GM18526 (cell line): ENCODE results near the gene INPP5D.

Source experiments
- POLR2A ChIP-seq: IDR thresholded peaks from 3 replicates; pipeline ENCODE4 v1.6.1; 2011; ENCODE audit not compliant: insufficient read length; ENCODE audit errors: extremely low read depth

INPP5D gene

DNA sequence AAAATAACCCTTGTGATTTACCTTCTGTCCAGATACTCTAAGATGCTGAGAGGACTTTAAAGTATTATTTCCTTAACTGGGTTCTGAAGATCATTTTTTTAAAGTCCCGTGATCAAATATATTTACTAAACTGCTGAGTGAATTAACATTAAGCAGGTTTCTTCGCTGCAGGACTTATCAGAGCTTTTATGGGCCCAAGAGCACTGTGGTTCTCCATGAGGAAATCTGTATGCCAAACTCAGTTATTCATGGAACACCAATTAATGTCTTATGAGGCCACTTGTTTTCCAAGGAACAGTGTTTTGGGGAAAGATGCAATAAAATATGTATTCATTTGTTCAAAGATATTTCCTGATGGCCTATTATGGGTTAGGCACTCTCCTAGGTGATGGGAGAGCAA is 111.2 kb downstream of the INPP5D start:
- TF ChIP-seq POLR2A, result no peak

DNA sequence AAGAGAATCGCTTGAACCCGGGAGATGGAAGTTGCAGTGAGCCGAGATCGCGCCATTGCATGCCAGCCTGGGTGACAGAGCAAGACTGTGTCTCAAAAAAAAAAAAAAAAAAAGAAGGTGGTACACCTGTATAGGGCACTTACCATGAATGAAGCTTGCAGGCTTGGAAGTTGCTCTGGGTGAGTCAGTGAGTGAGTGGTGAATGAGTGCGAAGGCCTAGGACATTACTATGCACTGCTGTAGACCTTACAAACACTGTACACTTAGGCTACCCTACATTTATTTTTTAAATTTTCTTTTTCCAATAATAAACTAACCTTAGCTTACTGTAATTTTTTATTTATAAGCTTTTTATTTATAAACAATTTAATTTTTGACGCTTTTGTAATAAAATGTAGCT is 113.0 kb downstream of the INPP5D start:
- TF ChIP-seq POLR2A, result no peak

DNA sequence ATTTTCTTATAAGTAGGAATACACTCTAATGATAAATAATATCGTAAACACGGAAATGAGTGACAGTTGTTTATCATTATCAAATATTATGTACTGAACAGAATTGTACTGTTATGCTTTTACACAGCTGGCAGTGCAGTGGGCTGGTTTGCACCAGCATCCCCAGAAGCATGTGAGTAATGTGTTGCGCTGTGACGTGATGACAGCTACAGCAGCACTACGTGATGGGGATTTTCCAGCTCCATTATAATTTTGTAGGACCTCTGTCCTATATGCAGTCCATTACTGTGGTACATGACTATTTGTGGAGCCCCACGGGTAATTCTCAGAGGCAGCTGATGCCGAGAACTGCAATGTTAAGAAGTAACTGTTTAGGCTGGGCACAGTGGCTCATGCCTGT is 114.0 kb downstream of the INPP5D start:
- no peak for TF ChIP-seq POLR2A

DNA sequence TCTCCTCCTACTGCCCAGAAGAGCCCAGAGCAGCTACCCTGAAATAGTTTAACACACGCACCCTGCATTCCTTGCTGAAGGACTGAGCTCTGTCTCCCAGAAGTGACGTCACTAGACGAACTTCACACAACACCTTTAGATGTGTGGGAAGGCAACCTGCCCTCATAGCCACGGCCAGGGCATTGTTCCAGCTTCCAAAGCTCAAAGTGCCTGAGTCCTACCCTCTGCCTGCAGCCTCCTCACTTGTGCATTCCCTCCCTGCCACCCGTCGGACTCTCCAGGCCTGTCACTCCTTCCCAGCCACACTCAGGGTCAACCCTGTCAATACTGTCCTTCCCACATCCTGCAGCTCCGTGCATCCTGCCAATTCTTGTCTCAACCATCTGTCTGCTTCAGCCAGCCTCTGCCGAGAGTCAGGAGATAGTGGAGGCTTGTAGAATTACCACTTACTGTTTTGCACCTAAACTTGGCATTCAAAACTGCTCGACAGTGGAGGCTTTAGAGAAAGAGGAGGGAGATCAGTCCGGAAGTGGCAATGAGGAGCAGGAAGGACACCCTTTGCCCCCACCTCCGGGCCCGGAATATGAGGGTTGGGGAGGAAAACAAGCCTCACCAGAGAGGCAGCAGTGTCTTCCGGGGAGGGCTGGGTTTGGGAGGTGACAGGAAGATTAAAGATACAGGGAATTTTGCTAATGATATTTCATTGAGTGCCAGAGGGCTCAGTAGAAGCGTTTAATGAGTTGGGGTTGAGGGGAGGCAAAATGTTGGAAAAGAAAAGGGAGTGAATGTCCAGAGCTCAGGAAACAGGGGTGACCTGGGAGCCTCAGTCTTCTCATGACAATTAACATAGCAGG is 119.1 kb downstream of the INPP5D start:
- no peak for TF ChIP-seq POLR2A

DNA sequence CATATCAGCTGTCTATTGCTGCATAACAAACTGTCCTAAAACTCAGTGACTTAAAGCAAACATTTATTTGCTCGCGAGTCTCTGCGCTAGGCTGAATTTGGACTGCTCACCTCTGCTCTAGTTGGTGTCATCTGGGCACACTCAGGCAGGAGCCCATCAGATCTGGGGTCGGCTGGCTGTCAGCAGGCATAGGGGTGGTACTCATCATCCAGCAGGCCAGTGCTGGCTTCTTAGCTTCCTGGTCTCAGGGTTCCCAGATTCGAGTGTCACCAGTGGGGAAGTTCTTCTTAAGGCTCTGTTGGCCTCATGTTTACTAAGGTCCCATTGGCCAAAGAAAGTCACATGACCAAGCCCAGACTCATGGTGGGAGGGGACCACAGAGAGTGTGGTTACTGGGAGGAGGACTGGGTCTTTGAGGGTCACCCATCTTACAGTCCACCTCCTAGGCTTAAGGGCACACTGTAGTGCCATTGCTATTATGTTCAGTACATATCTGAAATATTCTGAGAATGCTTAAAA is 119.8 kb downstream of the INPP5D start:
- TF ChIP-seq POLR2A, result no peak

DNA sequence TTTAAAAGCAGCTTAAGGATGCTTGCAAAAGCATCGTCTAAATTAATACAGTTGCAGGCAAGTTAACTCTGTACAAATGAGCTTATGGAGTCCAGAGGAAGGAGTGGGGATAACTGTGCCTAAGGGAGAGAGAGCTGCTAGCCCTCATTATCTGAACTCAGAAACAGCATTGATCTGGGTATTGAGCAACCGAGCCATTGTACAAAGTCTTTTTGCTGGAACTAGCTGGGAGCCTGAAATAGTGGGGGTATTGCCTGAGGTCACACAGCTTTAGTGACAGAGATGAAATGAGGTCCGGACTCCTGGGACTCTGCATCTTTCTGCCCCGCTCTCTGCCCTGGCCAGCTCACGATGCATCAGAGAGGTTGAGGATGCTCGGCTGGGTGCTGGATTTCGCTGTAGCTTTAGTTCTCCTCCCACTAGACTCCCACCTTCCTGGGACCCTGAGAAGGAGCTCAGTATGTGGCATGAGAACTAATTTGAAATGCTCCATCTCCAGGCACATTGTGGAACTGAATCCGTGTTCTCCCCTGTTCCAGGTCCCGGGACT is 123.8 kb downstream of the INPP5D start:
- TF ChIP-seq POLR2A, result no peak

DNA sequence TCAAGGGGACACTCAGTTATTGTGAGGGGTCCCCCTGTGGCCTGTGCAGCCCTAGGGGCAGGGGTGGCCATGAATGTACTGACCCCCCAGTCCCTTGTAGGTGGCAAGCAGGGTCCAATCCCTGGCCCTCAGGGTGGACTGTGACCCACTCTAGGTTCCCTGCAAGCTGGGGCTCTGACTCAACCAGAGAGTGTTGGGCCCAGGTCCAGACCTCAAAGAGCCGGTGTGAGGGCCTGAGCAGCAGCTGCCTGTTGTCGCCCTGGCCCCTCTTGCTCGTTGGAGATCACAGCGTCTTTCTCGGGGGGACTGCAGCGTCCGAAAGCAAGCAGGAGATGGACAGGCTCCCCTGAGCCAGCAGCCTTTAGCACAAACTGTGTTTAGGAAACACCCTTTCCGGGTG is 124.5 kb downstream of the INPP5D start:
- no peak for TF ChIP-seq POLR2A

DNA sequence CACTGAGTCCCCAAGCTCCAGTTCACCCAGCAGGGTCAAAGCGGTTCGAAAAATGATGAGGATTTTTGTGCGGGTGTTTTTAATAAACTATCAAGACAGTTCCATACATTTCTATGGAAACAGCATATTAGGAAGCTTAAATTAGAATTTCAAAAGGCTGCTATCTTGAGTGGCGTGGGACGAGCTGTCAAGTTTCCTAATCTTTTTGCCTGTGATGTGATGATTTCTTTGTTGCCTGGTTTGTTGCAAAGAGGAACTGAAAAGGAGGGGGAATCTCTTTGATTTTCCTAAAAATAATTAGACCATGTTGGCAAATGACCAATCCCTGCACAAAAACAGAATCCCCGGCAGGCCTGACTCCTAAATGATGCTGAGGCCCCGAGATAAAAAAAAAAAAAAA is 125.2 kb downstream of the INPP5D start:
- no peak for TF ChIP-seq POLR2A

DNA sequence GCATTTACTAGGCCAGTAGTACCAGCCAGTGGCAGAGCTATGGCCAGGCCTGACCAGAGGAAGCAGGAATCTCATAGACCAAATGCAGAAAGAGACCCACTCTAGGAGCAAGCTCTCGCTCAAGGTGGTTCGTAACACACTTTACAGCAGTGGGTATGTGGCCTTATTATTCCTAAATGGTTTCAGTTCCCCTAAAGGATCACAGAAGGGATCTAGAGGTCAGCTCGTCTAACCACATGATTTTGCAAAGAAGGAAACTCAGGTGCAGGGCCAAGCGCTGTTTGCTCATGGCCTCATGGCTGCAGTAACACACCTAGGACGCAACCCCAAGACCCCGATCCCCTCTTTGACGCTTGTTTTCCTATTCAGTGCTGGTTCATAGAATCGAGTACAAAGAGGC is 125.8 kb downstream of the INPP5D start:
- TF ChIP-seq POLR2A, result no peak

DNA sequence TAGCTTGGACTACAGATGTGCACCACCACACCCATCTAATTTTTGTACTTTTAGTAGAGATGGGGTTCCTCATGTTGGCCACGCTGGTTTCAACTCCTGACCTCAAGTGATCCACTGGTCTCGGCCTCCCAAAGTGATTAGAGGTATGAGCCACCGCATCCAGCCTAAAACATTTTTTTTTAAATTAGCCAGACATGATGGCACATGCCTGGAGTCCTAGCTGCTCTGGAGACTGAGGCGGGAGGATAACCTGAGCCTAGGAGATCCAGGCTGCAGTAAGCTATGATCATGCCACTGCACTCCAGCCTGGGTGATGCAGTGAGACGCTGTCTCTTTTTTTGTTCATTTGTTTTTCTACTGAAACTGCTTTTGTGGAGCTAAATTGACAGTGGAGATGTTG is 126.7 kb downstream of the INPP5D start:
- TF ChIP-seq POLR2A, result no peak

DNA sequence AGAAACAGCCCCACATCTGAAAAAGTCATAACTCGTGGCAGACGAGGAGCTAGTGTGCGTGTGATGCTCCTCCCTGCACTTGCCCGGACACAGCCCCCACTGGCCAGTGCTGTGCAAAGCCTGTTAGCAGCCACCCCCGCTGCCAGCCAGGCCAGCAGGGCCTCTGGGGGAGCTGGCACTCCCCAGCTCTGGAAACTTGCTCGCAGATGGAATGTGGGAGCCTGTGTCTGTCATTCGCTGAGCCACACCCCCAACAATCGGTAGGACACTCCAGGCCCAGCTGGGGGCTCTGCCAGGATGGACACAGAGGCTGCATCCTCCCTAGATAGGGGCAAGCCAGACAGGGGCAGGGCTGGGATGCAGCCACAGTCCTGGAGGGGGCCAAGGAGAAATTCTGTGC is 128.9 kb downstream of the INPP5D start:
- no peak for TF ChIP-seq POLR2A

DNA sequence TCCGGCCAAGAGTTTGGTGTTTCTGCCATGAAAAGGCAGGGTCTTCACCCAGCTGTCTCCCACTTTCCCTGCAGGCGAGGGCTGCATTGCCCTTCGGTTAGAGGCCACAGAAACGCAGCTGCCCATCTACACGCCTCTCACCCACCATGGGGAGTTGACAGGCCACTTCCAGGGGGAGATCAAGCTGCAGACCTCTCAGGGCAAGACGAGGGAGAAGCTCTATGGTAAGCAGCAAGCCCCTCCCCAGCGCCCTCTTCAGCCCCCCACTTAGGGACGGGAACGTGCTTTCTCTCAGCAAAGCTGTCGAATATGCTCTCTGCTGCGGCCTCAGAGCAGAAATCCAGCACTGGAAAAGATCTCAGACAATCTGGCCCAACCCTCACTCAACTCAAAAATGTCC is 133.6 kb downstream of the INPP5D start:
- no peak for TF ChIP-seq POLR2A

DNA sequence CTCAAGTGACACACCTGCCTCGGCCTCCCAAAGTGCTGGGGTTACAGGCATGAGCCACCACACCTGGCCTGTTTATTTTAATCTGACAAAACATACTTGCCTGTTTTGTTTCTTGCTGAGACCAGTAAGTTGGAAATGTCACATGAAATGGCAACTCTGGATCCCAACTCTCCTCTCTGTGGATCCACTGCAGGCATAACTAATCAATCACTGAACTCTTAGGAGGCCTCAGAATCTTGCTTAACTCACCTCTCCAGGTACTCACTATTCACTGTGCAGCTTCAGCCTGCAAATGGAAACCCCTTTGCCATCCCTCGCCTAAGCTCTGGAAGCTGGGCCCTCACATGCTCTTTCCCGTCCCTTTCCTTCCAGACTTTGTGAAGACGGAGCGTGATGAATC is 134.9 kb downstream of the INPP5D start:
- no peak for TF ChIP-seq POLR2A

DNA sequence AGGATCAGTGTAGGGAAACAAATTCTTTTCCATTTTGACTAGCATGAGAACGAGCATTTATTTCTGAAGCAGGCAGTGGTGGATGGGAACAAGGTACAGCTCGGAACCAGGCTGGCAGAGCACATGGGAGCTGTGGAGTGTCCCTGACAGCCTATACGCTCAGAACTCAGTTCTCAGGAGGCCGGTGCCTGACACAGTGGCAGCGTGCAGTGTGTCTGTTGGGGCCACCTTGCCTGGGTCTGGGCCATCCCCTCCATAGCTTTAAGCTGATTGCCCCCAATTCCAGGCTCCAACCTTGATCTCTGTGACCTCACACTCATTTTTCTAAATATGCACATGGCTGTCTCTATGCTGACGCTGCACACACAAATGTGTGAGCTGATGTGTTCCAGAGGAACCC is 136.9 kb downstream of the INPP5D start:
- no peak for TF ChIP-seq POLR2A

DNA sequence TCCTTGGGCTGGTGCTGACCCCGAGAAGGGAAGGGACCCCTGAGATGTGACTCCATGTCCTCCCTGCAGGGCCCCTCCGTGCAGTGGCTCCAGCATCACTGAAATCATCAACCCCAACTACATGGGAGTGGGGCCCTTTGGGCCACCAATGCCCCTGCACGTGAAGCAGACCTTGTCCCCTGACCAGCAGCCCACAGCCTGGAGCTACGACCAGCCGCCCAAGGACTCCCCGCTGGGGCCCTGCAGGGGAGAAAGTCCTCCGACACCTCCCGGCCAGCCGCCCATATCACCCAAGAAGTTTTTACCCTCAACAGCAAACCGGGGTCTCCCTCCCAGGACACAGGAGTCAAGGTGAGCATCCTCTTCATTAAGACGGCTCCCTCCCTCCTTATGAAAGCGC is 137.9 kb downstream of the INPP5D start:
- TF ChIP-seq POLR2A, result no peak

DNA sequence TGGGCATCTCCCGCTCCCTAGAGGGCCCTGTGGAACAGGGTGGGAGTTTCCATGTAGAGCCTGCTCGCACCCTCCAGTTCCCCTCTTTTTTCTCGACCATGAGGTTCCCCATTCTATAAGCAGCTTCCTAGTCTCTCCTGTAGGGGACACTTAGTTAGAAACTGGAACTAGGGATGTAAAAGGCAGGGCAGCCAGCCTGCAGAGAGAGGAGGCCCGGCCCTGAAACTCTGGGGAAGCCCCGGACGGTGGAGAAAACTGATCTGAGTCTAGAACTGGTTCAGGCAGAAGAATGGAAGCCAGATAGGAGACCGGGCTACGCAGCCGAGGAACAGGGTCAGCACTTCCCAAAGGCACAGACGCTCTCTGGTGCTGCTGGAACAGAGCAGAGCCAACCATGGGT is 139.7 kb downstream of the INPP5D start:
- no peak for TF ChIP-seq POLR2A
